Brain microvascular endothelial cell (primary cell): Measurements from ENCODE around the gene CLCN1.

Experiments used
- DNase-seq: peaks from one replicate; pipeline ENCODE4 v3.0.0-alpha.2; 2020
- H3K27ac ChIP-seq: fragments of 250-450 bp; sonication (Bioruptor Pico); 2 replicates; pipeline ENCODE4 v1.5.1; 2020; ENCODE audit warnings: mild to moderate bottlenecking, moderate library complexity
- H3K27me3 ChIP-seq: fragments of 250-450 bp; sonication (Bioruptor Pico); replicated peaks from 2 replicates; pipeline ENCODE4 v1.5.1; 2020; ENCODE audit warnings: mild to moderate bottlenecking
- H3K36me3 ChIP-seq: fragments of 250-450 bp; sonication (Bioruptor Pico); replicated peaks from 2 replicates; pipeline ENCODE4 v1.5.1; 2020; ENCODE audit warnings: mild to moderate bottlenecking
- H3K4me3 ChIP-seq: 2 replicates; pipeline ENCODE4 v1.5.1; 2011; ENCODE audit warnings: low read depth, mild to moderate bottlenecking, control low read depth, low read length, moderate library complexity
- CTCF ChIP-seq: IDR thresholded peaks from 2 replicates; pipeline ENCODE4 v1.5.1; 2011; ENCODE audit warnings: low read depth, mild to moderate bottlenecking, moderate library complexity, low read length, control low read depth, inconsistent platforms; ENCODE audit errors: missing control alignments
- in situ Hi-C: cut with HindIII; loops from 2 replicates; pipeline ENCODE4 v1.10.0; 2017; ENCODE audit warnings: low sequenced_read_pairs, low pct_ligation_motif_present

CLCN1 gene

GRCh38 chr7:143369678-143370651 is 54.1 kb downstream of the CLCN1 start:
- DNase-seq: no peak
- no peak overlapping the region for H3K4me3 ChIP-seq
- H3K27me3 ChIP-seq: no peaks in the 10 kb centered on the region
- no peak for TF ChIP-seq CTCF
- in situ Hi-C loops: no loop called here
- H3K27ac ChIP-seq: no peak overlapping the region
- H3K36me3 ChIP-seq: no peaks in the 10 kb centered on the region

DNA sequence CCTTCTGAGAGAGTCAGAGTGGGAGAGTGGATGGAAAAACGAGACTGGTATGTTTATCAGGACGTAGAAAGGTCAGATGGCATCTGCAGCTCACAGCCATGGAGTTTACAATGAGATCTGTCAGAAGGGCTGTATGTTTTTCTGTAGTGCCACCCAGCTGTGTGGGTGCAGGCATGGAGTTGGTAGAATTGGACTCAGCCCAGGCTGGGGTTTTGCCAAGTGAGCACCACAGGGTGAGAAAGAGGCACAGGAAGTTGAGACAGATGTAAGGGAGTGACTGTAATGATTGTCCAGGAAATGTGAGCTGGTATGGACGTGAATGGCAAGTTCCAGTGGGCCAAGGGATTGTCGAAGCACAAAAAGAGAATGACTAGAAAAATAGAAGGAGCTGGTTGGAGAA is 56.2 kb downstream of the CLCN1 start:
- in situ Hi-C loops: no loop called here
- H3K4me3 ChIP-seq: no peak overlapping the region
- DNase-seq: no peak
- H3K27ac ChIP-seq: no peak overlapping the region
- no peaks in the 10 kb centered on the region for H3K27me3 ChIP-seq
- H3K36me3 ChIP-seq: no peaks in the 10 kb centered on the region
- TF ChIP-seq CTCF: peak; percentile 8

DNA sequence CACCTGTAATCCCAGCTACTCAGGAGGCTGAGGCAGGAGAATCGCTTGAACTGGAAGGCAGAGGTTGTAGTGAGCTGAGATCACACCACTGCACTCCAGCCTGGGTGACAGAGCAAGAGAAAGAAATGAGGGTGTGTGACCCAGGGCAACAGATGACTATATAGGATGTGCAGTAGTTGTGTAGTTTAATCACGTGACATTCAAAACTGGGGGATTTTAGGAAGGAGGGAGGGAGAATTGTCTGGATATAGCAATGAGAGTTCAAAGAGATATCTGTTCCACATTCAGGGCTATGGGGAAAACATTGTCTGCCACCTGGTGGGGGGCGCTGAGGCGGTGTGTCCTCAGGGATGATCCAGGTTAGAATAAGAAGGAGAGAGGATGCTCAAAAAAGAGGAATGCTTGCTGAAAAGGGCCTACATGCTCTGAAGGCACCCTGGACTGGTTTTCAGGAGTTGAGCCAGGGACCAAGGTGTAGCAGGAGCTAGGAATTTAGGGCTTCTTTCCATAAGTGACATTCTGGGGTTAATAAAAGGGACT is 57.4 kb downstream of the CLCN1 start:
- Histone ChIP-seq H3K4me3 (no peak overlapping the region), H3K36me3 (no peaks in the 10 kb centered on the region), H3K27ac (no peak overlapping the region), H3K27me3 (no peaks in the 10 kb centered on the region)
- DNase-seq: no peak
- peak; percentile 25 for TF ChIP-seq CTCF
- in situ Hi-C loops: no loop called here

GRCh38 chr7:143374561-143374960 is 58.6 kb downstream of the CLCN1 start:
- no peak for TF ChIP-seq CTCF
- Histone ChIP-seq H3K27ac (no peak overlapping the region), H3K27me3 (no peaks in the 10 kb centered on the region), H3K4me3 (no peak overlapping the region), H3K36me3 (no peaks in the 10 kb centered on the region)
- in situ Hi-C loops: no loop called here
- no peak for DNase-seq

- no peak for TF ChIP-seq CTCF
- H3K27ac ChIP-seq: no peak overlapping the region
- no peak overlapping the region for H3K4me3 ChIP-seq
- in situ Hi-C loops: no loop called here
- no peaks in the 10 kb centered on the region for H3K27me3 ChIP-seq
- no peaks in the 10 kb centered on the region for H3K36me3 ChIP-seq
- DNase-seq: no peak
Measured at GRCh38 chr7:143375298-143376034, 59.6 kb downstream of the CLCN1 start.
